Measurements from ENCODE around the gene BRIX1. TPM values are rescaled to one million over a fixed set of nuclear protein-coding genes. Genes with fewer than 3 reads are reported as not detected.

Gene BRIX1
- total and polyA plus RNA-seq, 9 of the 15 experiments (the other 6 are each of a cell fraction or from before 2014, with no cell fraction given) = 115 to 193 (median 159) TPM

GRCh38 chr5:34898258-34898895 lies 17.1 kb upstream of the BRIX1 start (continued):
- TF ChIP-seq ZNF407 (IDR thresholded peaks at IDR 0.05; ENCODE audit: low read depth) (no peak), L3MBTL2 (IDR thresholded peaks at IDR 0.05) (no peak), THAP7 (CRISPR knock-in tag; IDR thresholded peaks at IDR 0.05) (no peak), ZZZ3 (IDR thresholded peaks at IDR 0.05) (no peak), E2F5 (CRISPR knock-in tag; IDR thresholded peaks at IDR 0.05) (no peak), ZBTB11 (CRISPR knock-in tag; IDR thresholded peaks at IDR 0.05) (no peak), ZNF280B (CRISPR knock-in tag; IDR thresholded peaks at IDR 0.05) (no peak), ZKSCAN8 (CRISPR knock-in tag; IDR thresholded peaks at IDR 0.05) (no peak)

Data from K562 (cell line).